ENCODE measurements around the gene SLC6A20.

SLC6A20 gene

DNA sequence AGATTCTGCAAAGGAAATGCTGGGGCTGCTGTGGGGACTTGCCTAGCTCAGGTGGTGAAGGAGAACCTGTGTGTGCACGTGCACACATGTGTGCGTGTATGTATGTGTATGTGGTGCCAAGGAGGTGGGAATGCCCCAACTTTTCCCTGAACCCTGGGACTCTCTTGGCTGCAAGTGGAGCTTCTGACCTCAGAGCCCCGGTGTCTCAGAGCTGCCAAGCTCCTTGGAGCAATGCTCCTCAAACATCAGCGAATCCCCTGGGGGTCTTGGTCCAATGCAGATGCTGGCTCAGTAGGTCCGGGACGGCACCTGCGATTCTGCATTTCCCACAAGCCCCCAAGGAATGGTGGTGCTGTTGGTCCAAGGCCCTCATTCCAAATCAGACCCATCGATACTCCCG, 5.8 kb upstream of the SLC6A20 start:
- no peak for DNase-seq (ENCODE audit: low read depth in 2 of 3, low spot score in 1 of 3)

DNA sequence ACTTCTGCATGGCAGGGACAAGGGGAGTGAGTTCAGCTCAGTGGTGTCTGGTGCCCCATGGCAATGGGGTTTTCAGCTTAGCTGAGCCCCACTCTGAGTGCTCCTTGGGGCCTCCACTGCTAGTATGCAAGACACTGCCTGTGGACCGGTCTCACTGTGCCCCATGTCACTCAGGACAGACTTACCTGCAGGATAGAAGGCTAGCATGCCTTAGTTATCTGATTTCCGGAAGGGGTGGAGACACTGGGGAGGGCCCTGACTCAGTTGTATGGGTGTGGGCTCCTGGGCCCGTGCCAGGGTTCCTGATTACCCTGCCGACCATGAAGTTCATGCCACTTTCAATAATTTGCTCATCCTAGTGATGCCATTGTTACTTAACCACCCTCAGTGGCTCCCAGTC, 4.3 kb upstream of the SLC6A20 start:
- no peak for DNase-seq (ENCODE audit: low read depth in 2 of 3, low spot score in 1 of 3)

DNA sequence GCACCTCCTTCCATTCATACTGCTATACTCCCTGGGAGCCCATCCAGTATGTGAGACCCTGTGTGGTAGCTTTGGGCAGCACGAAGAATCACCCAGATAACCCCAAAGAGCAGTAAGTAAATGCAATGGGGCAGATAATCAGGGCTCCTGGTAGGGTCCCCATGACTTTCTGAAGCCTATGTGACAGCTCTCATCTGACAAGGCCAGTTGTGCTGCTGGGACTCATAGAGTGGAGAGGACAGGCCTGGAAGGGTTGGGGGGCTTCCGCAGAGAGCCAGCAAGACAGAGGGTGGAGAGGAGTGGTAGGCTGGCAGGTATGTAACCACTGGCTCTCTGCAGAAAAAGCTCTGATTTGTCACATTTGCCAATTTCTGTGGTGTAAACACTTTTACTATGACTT, 3.2 kb upstream of the SLC6A20 start:
- DNase-seq (ENCODE audit: low read depth in 2 of 3, low spot score in 1 of 3) = no peak

DNA sequence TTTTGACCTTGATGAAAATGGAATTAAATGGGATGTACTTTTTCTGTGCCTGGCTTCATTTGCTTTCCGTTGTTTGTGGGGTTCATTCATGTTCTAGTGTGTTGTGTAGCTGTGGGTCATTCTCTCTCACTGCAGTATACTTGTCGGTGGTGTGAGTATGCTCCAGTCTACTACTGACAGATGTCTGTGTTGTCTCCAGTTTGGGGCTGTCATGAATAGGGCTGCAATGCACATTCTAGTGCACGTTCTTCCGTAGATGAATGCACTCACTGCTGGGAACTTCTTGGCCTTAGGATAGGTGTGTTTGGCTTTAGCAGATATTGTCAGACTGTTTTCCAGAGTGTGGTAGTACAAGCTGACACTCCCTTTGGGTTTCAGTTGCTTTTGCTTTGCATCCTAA, 1.7 kb upstream of the SLC6A20 start:
- DNase-seq (ENCODE audit: low read depth in 2 of 3, low spot score in 1 of 3) = no peak

DNA sequence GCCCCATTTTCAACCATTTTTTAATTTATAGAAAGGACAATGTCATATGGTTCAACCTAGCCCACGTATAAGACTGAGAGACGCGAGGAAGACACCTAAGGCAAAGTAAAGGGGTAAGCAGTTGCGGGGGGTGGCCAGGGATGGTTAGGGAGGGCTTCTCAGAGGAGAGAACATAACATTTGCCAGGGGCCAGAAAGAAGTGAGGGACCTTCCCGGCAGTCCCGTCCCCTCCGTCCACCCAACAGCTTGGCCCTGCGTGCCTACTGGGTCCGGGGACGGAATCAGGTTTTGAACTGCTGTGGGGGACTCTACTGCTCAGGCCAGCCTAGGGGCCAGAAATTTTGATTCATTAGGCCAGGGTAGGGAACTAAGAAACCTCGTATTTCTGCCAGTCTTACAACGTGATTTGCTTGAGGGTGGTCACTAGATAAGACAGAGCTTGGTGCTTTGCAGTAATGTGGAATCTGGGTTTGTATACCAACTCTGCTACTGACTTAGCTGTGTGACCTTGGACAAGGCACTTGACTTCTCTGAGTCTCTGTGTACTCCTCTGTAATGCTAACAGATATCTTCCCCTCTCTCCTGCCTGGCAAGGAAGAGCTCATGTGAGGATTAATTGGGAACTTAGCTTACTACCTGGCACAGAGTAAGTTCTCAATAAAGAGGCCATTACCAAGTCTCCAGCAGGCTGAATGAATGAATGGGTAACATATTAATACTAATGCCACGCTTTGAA, 734 bp upstream of the SLC6A20 start:
- DNase-seq (ENCODE audit: low read depth in 2 of 3, low spot score in 1 of 3) = no peak

DNA sequence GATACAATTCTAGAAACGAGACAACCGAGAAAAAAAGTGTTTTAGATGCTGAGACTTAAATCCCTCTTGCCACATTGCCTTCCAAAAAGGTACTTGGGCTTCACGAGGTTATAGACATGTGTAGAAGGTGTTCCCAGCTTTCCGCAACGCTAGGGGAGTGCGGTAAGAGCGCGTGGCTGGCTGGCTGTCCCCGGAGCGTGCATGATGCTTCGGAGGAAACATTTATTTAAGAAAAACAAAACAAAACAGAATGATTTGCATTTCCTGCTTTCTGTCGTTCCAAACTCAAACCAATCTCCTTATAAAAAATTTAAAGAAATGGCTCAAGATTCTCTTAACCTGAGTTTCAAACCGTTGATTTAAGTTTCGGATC, 841 bp downstream of the SLC6A20 start:
- no peak for DNase-seq (ENCODE audit: low read depth in 2 of 3, low spot score in 1 of 3)

DNA sequence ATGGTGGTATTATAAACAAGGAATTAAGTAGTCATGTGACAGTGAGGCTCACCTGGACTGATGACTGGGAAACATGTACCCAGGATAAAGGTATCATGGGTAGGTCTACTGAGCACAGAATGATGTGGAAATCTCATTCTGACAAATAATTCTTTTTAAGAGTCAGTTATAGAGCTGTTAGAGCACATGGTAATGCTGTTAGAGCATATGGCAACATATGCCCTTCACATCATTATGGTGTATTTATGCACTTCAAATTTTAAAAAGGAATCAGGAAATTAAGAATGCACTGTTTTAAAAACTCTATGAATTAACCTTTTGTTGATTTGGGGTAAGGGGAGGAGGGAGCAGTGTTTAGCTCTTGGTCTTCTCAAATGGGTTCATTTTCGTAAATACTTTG, 1.7 kb downstream of the SLC6A20 start:
- no peak for DNase-seq (ENCODE audit: low read depth in 2 of 3, low spot score in 1 of 3)

DNA sequence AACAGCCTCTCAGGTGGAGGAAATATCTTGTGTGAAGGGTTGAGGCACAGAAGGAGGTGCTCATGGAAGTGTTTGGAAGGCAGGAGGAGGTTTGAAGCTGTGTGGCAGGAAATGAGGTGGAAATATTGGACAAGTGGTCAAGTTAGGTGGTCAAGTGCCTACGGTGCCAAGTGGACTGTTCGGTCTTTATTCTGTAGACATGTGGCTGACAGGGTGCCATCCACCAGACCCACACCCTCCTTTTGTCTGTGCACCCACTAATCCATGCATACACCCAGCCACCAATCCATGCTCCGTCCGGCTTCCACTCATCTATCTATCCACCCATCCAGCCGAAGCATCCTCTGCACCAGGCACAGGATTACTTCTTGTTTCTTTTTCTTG, 2.2 kb downstream of the SLC6A20 start:
- no peak for DNase-seq (ENCODE audit: low read depth in 2 of 3, low spot score in 1 of 3)

DNA sequence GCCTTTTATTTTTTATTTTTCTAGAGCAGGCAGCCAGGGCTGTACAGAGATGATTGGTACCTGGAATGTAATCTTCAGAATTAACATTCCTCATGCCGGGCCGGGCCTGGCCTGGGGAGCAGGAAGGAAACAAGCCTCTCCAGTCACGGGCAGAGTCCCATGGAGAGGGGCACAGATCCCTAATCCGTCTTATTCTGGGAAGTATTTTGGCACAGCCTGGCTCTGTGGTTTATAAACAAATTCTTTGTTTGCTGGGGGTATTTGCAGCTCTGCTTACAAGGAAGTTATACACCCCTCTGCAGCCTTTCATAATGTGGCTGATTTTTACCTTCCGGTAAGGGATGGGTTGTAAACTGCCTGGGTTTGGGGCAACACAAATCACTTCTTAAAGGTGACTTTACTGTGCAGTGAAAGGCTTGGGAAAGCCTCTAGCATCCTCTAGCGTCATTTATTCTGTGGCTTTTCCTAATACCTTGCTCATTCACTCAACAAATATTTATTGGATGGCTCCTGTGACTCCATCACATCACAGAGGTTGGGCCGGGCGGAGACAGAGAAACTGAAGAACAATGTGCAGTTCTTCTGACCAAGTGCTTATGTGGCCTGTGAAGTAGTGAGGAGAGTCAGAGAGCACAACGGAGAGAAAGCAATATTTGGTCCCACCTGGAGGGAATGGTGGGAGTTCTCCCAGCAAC, 2.7 kb downstream of the SLC6A20 start:
- DNase-seq (ENCODE audit: low read depth in 2 of 3, low spot score in 1 of 3) = no peak

DNA sequence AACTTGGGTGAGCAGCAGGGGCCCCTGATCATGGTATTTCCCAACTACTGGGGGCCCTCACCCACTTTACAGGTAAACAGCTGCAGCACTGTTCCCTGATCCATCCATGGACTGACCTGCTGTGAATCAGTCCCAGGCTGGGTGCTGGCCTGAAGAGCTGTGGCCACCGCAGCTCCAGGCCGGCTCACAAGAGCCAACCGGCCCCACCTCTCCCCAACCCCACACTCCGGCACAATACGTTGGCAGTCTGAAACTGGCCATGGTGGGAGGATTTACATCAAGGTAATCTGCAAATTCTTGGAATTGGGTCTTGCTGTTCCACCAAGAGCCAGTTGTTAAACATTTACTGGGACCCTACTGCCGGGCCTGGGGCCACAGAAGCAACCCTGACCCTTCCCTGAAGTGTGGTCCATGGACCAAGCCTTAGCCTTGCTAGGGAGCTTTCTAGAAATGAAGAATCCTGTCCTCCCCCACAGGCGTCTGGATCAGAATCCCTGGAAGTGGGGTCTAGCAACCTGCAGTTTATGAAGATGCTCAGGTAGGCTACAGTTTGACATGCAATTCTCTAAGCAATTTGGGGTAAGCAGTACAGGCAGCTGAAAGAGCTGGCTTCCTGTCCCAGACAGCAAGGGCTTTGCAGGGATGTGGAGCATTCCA, 3.7 kb downstream of the SLC6A20 start:
- no peak for DNase-seq (ENCODE audit: low read depth in 2 of 3, low spot score in 1 of 3)

DNA sequence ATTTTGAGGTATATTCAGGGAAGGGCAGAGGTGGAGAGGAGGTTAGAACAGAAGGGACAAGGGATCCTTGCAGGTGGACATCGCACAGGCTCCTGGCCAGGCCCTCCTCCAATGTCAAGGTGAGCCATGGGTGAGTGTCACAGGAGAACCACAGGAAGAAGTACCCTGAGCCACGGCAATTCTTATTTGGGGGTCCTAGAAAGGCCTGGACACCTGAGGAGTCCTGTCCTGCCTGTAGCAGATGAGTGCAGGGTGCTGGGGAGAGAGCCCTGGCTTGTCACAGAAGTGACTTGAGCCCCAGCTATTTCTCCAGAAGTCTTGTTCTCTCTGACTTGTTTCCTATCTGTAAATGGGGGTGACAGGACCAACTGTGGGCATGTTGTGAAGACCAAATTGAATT, 4.3 kb downstream of the SLC6A20 start:
- no peak for DNase-seq (ENCODE audit: low read depth in 2 of 3, low spot score in 1 of 3)

DNA sequence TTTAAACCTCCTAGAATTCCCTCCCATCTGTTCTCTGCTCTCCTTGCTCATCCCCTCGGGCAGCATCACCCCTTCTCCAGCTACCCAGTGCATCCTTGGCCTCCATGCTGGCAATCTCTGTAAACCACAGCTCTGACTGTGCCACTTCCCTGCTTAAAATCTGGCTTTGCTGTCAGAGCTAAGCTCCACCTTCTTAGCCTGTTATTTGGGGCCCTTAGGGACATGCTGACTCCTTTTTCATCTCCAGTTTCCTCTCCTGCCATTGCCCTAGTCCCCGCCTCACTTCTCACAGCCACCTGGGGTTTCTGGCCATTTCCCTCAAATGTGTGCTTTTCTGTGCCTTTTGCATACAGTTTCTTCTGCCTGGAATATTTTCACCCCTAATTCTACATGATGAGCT, 5.7 kb downstream of the SLC6A20 start:
- DNase-seq (ENCODE audit: low read depth in 2 of 3, low spot score in 1 of 3) = no peak

DNA sequence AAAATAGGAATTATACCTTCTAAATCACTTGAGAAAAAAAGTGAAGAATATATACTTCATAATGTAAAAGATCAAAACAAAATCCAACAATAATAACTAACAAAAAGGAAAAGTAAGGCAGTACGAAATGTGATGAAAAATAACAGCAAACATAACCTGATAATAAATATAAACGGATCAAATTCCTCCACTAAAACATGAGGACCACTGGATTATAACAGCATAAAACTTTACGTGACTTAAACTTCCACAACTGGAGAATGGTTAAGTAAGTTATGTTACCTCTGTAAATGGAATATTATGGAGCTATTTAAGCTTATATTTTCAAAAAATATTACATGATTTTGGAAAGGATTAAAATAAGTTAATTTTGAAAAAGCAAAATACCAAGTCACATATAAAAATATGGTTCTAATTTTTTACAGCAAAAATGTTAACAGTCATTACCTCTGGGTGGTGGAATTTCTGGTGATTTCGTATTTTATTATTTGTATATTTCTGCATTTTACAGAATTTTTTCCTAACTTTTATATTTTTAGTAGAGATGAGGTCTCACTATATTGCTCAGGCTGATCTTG, 7.0 kb downstream of the SLC6A20 start:
- DNase-seq (ENCODE audit: low read depth in 2 of 3, low spot score in 1 of 3) = no peak

DNA sequence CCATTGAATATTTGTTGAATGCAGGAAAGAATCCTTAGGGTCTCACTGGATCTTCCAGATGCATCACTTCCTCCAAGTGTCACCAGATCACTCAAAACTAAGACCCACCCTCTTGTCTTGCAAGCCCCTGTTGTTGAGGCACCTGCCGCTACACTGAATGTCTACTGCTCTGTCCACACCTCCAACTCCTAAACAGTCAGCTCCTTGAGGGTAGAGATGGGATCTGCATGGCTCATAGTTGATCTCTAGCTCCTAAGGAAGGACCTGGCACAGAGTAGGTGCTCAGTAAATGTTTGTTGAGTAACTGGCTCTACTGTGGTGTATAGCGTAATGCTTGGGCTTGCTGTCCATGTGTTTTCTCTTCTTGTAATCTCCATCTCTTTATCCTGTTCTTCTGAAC, 8.8 kb downstream of the SLC6A20 start:
- no peak for DNase-seq (ENCODE audit: low read depth in 2 of 3, low spot score in 1 of 3)

DNA sequence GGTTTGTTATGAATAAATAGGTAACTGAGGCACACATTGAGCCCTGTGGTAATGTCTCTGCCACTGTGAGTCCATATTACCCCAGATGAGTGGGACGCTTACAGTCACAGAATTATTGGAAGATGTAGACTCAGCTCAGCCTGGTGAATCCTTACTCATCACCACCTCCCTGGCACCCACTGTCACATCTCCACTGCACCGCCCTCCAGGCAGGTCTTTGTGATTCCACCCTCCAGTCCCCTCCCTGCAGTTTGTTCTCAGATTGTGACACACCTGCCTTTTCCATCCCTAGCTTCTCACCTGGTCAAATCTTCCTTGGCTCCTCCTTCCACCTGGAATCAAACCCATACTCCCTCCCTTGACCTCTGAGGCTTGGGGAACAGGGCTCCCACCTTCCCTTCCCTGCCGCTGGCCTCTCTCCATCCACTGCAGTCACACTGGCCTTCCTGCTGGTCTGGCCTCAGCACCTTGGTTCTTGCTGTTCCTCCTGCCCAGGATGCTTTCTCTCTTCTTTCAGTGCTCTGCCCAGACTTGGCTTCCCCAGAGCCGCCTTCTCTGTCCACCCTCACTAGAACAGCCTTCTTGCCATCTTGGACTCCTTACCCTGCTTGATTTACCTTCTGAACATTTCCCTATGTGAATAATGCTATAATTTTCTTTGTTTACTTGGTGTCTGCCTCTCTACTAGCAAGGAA, 9.4 kb downstream of the SLC6A20 start:
- no peak for DNase-seq (ENCODE audit: low read depth in 2 of 3, low spot score in 1 of 3)

DNA sequence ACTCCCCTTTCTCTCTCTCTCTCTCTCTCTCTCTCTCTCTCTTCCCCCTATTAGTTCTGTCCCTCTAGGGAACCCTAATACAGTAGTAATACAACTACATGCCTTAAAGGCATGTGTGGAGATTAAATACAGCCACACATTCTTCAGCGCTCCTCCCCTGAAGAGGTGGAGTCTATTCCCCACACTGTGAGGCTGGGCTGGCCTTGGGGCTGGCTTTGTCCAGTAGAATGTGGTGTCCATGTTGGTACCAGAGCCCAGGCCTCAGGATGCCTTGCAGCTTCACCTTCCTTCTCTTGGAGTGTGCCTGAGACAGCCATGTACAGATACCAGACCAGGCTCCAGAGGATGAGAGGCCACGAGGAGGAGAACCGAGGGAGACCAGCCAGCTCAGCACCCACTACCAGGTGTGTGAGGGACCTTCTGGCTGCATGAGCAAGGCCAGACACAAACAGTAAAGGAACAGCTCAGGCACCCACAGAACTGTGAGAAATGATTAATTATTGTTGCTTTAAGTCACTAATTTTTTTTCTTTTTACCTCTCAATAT, 10.7 kb downstream of the SLC6A20 start:
- no peak for DNase-seq (ENCODE audit: low read depth in 2 of 3, low spot score in 1 of 3)

DNA sequence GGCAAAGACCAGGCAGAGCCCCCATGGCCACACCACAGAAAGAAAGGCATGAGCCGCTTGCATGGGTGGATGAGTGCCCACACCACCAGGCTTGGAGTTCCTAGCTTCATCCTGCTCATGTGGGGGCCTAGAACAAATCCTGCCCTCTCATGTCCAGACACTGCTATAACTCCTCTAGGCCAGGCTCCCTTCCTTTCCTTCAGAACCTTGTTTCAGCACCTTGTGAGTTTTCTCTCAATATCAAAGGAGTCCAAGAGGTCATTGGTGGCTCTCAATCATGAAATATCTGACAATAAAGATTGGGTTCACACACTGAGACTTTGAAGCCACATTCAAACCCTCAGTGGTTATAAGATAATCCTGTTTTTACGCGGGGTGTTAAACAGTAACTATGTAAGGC, 12.7 kb downstream of the SLC6A20 start:
- no peak for DNase-seq (ENCODE audit: low read depth in 2 of 3, low spot score in 1 of 3)

DNA sequence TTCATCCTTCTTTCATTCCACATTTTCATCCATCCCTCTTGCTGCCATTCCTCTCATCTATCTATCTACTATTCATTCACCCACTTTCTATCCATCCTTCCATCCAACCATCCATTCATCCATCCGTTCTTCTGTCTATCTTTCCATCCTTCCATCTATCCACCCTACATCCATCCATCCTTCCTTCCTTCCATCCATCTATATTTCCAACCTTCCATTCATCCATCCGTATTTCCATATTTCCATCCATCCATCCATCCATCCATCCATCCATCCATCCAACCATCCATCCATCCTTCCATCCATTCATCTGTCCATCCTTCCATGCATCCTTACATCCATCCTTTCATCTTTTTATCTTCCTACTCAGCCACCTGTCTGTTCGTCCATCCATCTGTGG, 14.0 kb downstream of the SLC6A20 start:
- DNase-seq (ENCODE audit: low read depth in 2 of 3, low spot score in 1 of 3) = no peak

DNA sequence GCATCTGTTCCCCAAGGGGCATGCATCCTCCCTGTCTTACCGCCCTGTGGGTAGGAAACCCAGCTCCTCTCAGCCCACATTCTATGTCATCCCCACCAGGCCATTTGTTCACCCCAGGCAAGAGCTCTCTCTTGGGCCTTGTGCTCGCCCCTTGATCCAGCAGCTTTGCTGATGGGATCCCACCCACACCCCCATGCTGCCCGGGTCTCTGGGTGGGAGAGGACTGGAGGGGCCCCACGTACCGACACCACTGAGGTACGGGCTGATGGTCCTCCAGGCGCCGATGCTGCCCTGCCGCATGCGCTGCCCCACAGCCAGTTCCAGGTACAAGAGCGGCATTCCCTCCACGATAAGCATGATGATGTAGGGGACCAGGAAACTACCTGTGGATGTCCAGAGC, 14.5 kb downstream of the SLC6A20 start:
- DNase-seq (ENCODE audit: low read depth in 2 of 3, low spot score in 1 of 3) = no peak

DNA sequence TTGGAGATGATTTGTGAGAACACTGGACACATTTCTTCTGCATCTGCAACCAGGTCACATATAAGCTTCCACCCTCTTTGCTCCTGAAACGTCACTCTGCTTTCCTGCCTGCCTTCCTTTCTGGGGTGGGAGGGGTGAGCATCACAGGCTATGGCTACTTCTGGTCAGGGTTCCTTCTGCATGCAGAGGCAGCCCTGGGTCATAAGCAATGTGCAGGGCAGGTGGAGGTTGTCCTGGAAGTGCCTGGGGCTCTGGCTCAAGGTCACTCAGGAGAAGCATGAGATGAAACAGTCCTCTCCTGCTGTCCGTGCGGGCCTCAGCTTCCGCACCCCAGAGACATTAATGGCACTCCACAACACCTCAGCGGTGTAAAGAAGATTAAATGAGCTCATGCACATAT, 15.1 kb downstream of the SLC6A20 start:
- no peak for DNase-seq (ENCODE audit: low read depth in 2 of 3, low spot score in 1 of 3)
